GM12878 (cell line): ENCODE results near the gene IFT88. TPM values are rescaled to one million over a fixed set of nuclear protein-coding genes. Genes with fewer than 3 reads are reported as not detected.

ENCODE experiments used
- BACH1 ChIP-seq: fragments of 450-650 bp; IDR thresholded peaks from 2 replicates; pipeline ENCODE4 v1.6.1; 2017; ENCODE audit warnings: mild to moderate bottlenecking, borderline replicate concordance
- BHLHE40 ChIP-seq, 2 experiments: fragments of 450-650 bp in 1 of 2; IDR thresholded peaks; 2 replicates each; pipeline ENCODE4 v1.6.1; 2011 to 2017; ENCODE audit warnings: low read depth in 2 of 2, borderline replicate concordance in 1 of 2, improper control_type of control experiment in 1 of 2, low read length in 1 of 2, mild to moderate bottlenecking in 1 of 2
- CHD1 ChIP-seq: IDR thresholded peaks from 2 replicates; pipeline ENCODE4 v1.6.1; 2012; ENCODE audit warnings: low read depth, low read length, improper control_type of control experiment
- CHD2 ChIP-seq: IDR thresholded peaks from 2 replicates; pipeline ENCODE4 v1.6.1; 2011; ENCODE audit warnings: low read depth, low read length, improper control_type of control experiment, borderline replicate concordance
- E2F8 ChIP-seq: fragments of 450-650 bp; IDR thresholded peaks from 2 replicates; pipeline ENCODE4 v1.6.1; 2018; ENCODE audit warnings: mild to moderate bottlenecking, low read depth, moderate library complexity; ENCODE audit not compliant: partially characterized antibody
- E4F1 ChIP-seq: fragments of 450-650 bp; IDR thresholded peaks from 2 replicates; pipeline ENCODE4 v1.6.1; 2018; ENCODE audit warnings: borderline replicate concordance, mild to moderate bottlenecking; ENCODE audit not compliant: partially characterized antibody
- GATAD2B ChIP-seq: fragments of 450-650 bp; conservative IDR thresholded peaks from 2 replicates; pipeline ENCODE4 v1.6.1; 2017; ENCODE audit warnings: low read depth, mild to moderate bottlenecking, moderate library complexity
- MXI1 ChIP-seq: fragments of 150-350 bp; IDR thresholded peaks from 2 replicates; pipeline ENCODE4 v1.6.1; 2011; ENCODE audit warnings: low read depth, mild to moderate bottlenecking, inconsistent platforms, low read length, improper control_type of control experiment
- NFIC ChIP-seq: IDR thresholded peaks from 2 replicates; pipeline ENCODE4 v1.6.1; 2012; ENCODE audit warnings: low read depth, mild to moderate bottlenecking, inconsistent platforms, low read length, moderate library complexity
- NFXL1 ChIP-seq: fragments of 450-650 bp; IDR thresholded peaks from 2 replicates; pipeline ENCODE4 v1.6.1; 2017; ENCODE audit warnings: antibody characterized with exemption, mild to moderate bottlenecking, borderline replicate concordance
- POLR2AphosphoS2 ChIP-seq: IDR thresholded peaks from 2 replicates; pipeline ENCODE4 v1.6.1; 2011; ENCODE audit warnings: low read depth, mild to moderate bottlenecking, low read length, improper control_type of control experiment, moderate library complexity
- ZNF207 ChIP-seq: fragments of 450-650 bp; IDR thresholded peaks from 2 replicates; pipeline ENCODE4 v1.6.1; 2014; ENCODE audit warnings: antibody characterized with exemption, mild to moderate bottlenecking, borderline replicate concordance
- ZNF24 ChIP-seq: fragments of 450-650 bp; IDR thresholded peaks from 2 replicates; pipeline ENCODE4 v1.6.1; 2017; ENCODE audit warnings: antibody characterized with exemption, mild to moderate bottlenecking
- ZNF384 ChIP-seq: IDR thresholded peaks from 2 replicates; pipeline ENCODE4 v1.6.1; 2012; ENCODE audit warnings: low read depth, mild to moderate bottlenecking, low read length, improper control_type of control experiment, borderline replicate concordance
- polyA plus RNA-seq, 11 experiments: library from polyadenylated mRNA; depleted of rRNA in 4 of 11; unstranded in 6 of 11; stranded (reverse) in 5 of 11; fragments of >200 nt; fragmentation: Nextera tagmentation in 4 of 11; fragmentation: Illumina TruSeq in 1 of 11; extraction: Ambion mirVana in 4 of 11; extraction: Trizol in 1 of 11; gene quantifications; 1 replicate in 1 of 11; 2 replicates in 10 of 11; pipeline versions ENCODE4 v1.2.1 to v1.2.3, GENCODE V29; 2011 to 2016; ENCODE audit warnings: inconsistent platforms in 2 of 11, missing spikeins in 2 of 11, low read depth in 1 of 11
- total RNA-seq, 4 experiments: library from RNA; depleted of rRNA in 3 of 4; stranded (reverse); fragments of >200 nt in 3 of 4; fragmentation: Illumina TruSeq in 1 of 4; extraction: Trizol in 1 of 4; gene quantifications; 2 replicates each; pipeline versions ENCODE4 v1.2.1 to v1.2.3, GENCODE V29; 2013 to 2021
- TF ChIP-seq, protein P1 (sequence below): fragments of 450-650 bp; formaldehyde crosslinking; IDR thresholded peaks from 2 replicates; pipeline ENCODE4 v1.5.0; 2022; ENCODE audit warnings: mild to moderate bottlenecking, missing genetic modification characterization
- TF ChIP-seq, protein P2 (sequence below): fragments of 450-650 bp; IDR thresholded peaks from 2 replicates; pipeline ENCODE4 v1.6.1; 2017; ENCODE audit warnings: mild to moderate bottlenecking, low read depth, inconsistent platforms; ENCODE audit not compliant: poor library complexity, severe bottlenecking
- TF ChIP-seq, protein P3 (sequence below): fragments of 450-650 bp; IDR thresholded peaks from 2 replicates; pipeline ENCODE4 v1.6.1; 2016; ENCODE audit warnings: mild to moderate bottlenecking

IFT88 gene
- total and polyA plus RNA-seq, 10 of the 15 experiments (the other 5 are each of a cell fraction or from before 2014, with no cell fraction given) = 2.9 to 5.6 (median 4.1) TPM

GRCh38 chr13:20528452-20528851 is 38.5 kb upstream of the IFT88 start (continued):
- TF ChIP-seq E2F8 (no peak), BHLHE40 (IDR thresholded peaks at IDR 0.05; ENCODE audit: borderline replicate concordance in 1 of 2, low read depth in 2 of 2, low read length in 1 of 2) (peak in 1 of 2 experiments; percentile 30; a peak in 1 of 4 replicates), NFXL1 (no peak), CHD1 (no peak), ZNF24 (no peak), GATAD2B (peak; percentile 99), ZNF207 (0 out of 2 replicates have a peak, but pooled peaks have one; percentile 28), BACH1 (peak; percentile 67; the same call in 1 of the 2 replicates), NFIC (peak; percentile 64), CHD2 (no peak), MXI1 (no peak), POLR2AphosphoS2 (no peak), ZNF384 (no peak), E4F1 (no peak)
- TF ChIP-seq, protein P1, sequence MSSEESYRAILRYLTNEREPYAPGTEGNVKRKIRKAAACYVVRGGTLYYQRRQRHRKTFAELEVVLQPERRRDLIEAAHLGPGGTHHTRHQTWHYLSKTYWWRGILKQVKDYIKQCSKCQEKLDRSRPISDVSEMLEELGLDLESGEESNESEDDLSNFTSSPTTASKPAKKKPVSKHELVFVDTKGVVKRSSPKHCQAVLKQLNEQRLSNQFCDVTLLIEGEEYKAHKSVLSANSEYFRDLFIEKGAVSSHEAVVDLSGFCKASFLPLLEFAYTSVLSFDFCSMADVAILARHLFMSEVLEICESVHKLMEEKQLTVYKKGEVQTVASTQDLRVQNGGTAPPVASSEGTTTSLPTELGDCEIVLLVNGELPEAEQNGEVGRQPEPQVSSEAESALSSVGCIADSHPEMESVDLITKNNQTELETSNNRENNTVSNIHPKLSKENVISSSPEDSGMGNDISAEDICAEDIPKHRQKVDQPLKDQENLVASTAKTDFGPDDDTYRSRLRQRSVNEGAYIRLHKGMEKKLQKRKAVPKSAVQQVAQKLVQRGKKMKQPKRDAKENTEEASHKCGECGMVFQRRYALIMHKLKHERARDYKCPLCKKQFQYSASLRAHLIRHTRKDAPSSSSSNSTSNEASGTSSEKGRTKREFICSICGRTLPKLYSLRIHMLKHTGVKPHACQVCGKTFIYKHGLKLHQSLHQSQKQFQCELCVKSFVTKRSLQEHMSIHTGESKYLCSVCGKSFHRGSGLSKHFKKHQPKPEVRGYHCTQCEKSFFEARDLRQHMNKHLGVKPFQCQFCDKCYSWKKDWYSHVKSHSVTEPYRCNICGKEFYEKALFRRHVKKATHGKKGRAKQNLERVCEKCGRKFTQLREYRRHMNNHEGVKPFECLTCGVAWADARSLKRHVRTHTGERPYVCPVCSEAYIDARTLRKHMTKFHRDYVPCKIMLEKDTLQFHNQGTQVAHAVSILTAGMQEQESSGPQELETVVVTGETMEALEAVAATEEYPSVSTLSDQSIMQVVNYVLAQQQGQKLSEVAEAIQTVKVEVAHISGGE (CRISPR knock-in tag) = no peak
- TF ChIP-seq, protein P2, sequence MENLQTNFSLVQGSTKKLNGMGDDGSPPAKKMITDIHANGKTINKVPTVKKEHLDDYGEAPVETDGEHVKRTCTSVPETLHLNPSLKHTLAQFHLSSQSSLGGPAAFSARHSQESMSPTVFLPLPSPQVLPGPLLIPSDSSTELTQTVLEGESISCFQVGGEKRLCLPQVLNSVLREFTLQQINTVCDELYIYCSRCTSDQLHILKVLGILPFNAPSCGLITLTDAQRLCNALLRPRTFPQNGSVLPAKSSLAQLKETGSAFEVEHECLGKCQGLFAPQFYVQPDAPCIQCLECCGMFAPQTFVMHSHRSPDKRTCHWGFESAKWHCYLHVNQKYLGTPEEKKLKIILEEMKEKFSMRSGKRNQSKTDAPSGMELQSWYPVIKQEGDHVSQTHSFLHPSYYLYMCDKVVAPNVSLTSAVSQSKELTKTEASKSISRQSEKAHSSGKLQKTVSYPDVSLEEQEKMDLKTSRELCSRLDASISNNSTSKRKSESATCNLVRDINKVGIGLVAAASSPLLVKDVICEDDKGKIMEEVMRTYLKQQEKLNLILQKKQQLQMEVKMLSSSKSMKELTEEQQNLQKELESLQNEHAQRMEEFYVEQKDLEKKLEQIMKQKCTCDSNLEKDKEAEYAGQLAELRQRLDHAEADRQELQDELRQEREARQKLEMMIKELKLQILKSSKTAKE = peak; percentile 60
- TF ChIP-seq, protein P3, sequence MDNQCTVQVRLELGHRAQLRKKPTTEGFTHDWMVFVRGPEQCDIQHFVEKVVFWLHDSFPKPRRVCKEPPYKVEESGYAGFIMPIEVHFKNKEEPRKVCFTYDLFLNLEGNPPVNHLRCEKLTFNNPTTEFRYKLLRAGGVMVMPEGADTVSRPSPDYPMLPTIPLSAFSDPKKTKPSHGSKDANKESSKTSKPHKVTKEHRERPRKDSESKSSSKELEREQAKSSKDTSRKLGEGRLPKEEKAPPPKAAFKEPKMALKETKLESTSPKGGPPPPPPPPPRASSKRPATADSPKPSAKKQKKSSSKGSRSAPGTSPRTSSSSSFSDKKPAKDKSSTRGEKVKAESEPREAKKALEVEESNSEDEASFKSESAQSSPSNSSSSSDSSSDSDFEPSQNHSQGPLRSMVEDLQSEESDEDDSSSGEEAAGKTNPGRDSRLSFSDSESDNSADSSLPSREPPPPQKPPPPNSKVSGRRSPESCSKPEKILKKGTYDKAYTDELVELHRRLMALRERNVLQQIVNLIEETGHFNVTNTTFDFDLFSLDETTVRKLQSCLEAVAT = peak; percentile 64; the same call in 1 of the 2 replicates
